Putamen (tissue), 1 donor: ENCODE results near the gene TMEM121.
"Not testable (repeated sequence)": the region's sequence is repeated elsewhere in the genome, so short reads cannot be mapped to it uniquely, and the experiment has no call there.

Experiments used
- DNase-seq: peaks from one replicate; pipeline ENCODE4 v3.0.0-alpha.2; 2016; ENCODE audit warnings: low spot score

Gene TMEM121

GRCh38 chr14:105547072-105547471, 20.7 kb downstream of the TMEM121 start:
- DNase-seq = not testable (repeated sequence)

- no peak for DNase-seq
These were observed 21.4 kb downstream of the TMEM121 start for GRCh38 chr14:105547741-105548169.

- DNase-seq = no peak
These were observed 23.1 kb downstream of the TMEM121 start for GRCh38 chr14:105549481-105549880.

- no peak for DNase-seq
These were observed 27.6 kb downstream of the TMEM121 start for GRCh38 chr14:105554022-105554421.

- no peak for DNase-seq
These were observed 28.1 kb downstream of the TMEM121 start for GRCh38 chr14:105554523-105554922.

GRCh38 chr14:105557671-105558070, 31.3 kb downstream of the TMEM121 start:
- DNase-seq = not testable (repeated sequence)

- not testable (repeated sequence) for DNase-seq
These were observed 32.2 kb downstream of the TMEM121 start for GRCh38 chr14:105558449-105559154.

- DNase-seq = not testable (repeated sequence)
These were observed 33.1 kb downstream of the TMEM121 start for GRCh38 chr14:105559384-105560047.

- DNase-seq = not testable (repeated sequence)
These were observed 33.8 kb downstream of the TMEM121 start for GRCh38 chr14:105560048-105560669.

- DNase-seq = not testable (repeated sequence)
These were observed 35.0 kb downstream of the TMEM121 start for GRCh38 chr14:105561345-105561744.

GRCh38 chr14:105562713-105563346, 36.4 kb downstream of the TMEM121 start:
- no peak for DNase-seq

- no peak for DNase-seq
These were observed 37.0 kb downstream of the TMEM121 start for GRCh38 chr14:105563347-105563737.

GRCh38 chr14:105564536-105564935, 38.2 kb downstream of the TMEM121 start:
- not testable (repeated sequence) for DNase-seq

- DNase-seq = not testable (repeated sequence)
These were observed 39.0 kb downstream of the TMEM121 start for GRCh38 chr14:105565185-105565919.

GRCh38 chr14:105566248-105567163, 40.1 kb downstream of the TMEM121 start:
- not testable (repeated sequence) for DNase-seq

- DNase-seq = not testable (repeated sequence)
These were observed 41.1 kb downstream of the TMEM121 start for GRCh38 chr14:105567164-105568103.

GRCh38 chr14:105568140-105568843, 41.9 kb downstream of the TMEM121 start:
- DNase-seq = not testable (repeated sequence)

- DNase-seq = no peak
These were observed 42.7 kb downstream of the TMEM121 start for GRCh38 chr14:105568859-105569766.
